K562 (cell line): ENCODE results near the gene PPP1R14B. TPM values are rescaled to one million over a fixed set of nuclear protein-coding genes. Genes with fewer than 3 reads are reported as not detected.

Experiments used
- CREB1 ChIP-seq, 2 experiments: sonication (generic) in 1 of 2; formaldehyde crosslinking in 1 of 2; IDR thresholded peaks; 2 replicates each; pipeline versions ENCODE4 v1.6.1 to v1.8.0; 2012 to 2022; ENCODE audit warnings: inconsistent platforms in 1 of 2, mild to moderate bottlenecking in 1 of 2, missing genetic modification reagents in 1 of 2, moderate library complexity in 1 of 2
- CSDE1 ChIP-seq, 2 experiments: fragments of 450-650 bp; IDR thresholded peaks; 2 replicates each; pipeline ENCODE4 v1.6.1; 2016; ENCODE audit warnings: mild to moderate bottlenecking in 1 of 2
- FOXP1 ChIP-seq: sonication (generic); formaldehyde crosslinking; IDR thresholded peaks from 2 replicates; pipeline ENCODE4 v1.8.0; 2022; ENCODE audit warnings: mild to moderate bottlenecking, missing genetic modification reagents
- JUN ChIP-seq, 2 experiments: sonication (generic) in 1 of 2; formaldehyde crosslinking in 1 of 2; IDR thresholded peaks; 2 replicates each; pipeline versions ENCODE4 v1.6.1 to v1.8.0; 2012 to 2022; ENCODE audit warnings: borderline replicate concordance in 2 of 2, mild to moderate bottlenecking in 2 of 2, improper control_type of control experiment in 1 of 2, low read depth in 1 of 2, low read length in 1 of 2, missing genetic modification reagents in 1 of 2
- JUND ChIP-seq, 2 experiments: IDR thresholded peaks; 2 replicates in 1 of 2; 3 replicates in 1 of 2; pipeline ENCODE4 v1.6.1; 2011; ENCODE audit warnings: borderline replicate concordance in 2 of 2, low read depth in 2 of 2, low read length in 2 of 2, improper control_type of control experiment in 1 of 2, missing biosample characterization in 1 of 2, missing genetic modification characterization in 1 of 2, missing genetic modification reagents in 1 of 2
- STAT5B ChIP-seq: fragments of 250-450 bp; sonication (Bioruptor Pico); IDR thresholded peaks from 2 replicates; pipeline ENCODE4 v1.8.0; 2021; ENCODE audit warnings: mild to moderate bottlenecking, inconsistent platforms
- UBTF ChIP-seq, 2 experiments: IDR thresholded peaks; 2 replicates each; pipeline ENCODE4 v1.6.1; 2012; ENCODE audit warnings: improper control_type of control experiment in 2 of 2, low read depth in 2 of 2, low read length in 2 of 2, borderline replicate concordance in 1 of 2
- ZBTB40 ChIP-seq, 2 experiments: fragments of 450-650 bp in 1 of 2; sonication (generic) in 1 of 2; formaldehyde crosslinking in 1 of 2; IDR thresholded peaks; 2 replicates each; pipeline versions ENCODE4 v1.7.1 to v1.9.0; 2016 to 2022; ENCODE audit warnings: inconsistent platforms in 1 of 2, mild to moderate bottlenecking in 1 of 2, missing genetic modification reagents in 1 of 2
- ZFP91 ChIP-seq: sonication (generic); formaldehyde crosslinking; IDR thresholded peaks from 2 replicates; pipeline ENCODE4 v1.8.0; 2022; ENCODE audit warnings: mild to moderate bottlenecking, missing genetic modification reagents
- ZNF77 ChIP-seq: fragments of 250-450 bp; sonication (Bioruptor Pico); IDR thresholded peaks from 2 replicates; pipeline ENCODE4 v1.5.0; 2020
- polyA plus RNA-seq, 8 experiments: library from polyadenylated mRNA; depleted of rRNA in 4 of 8; stranded (reverse) in 5 of 8; unstranded in 3 of 8; fragments of >200 nt; fragmentation: Nextera tagmentation in 2 of 8; fragmentation: Illumina TruSeq in 1 of 8; extraction: Ambion mirVana in 2 of 8; extraction: Trizol in 1 of 8; gene quantifications; 2 replicates each; pipeline versions ENCODE4 v1.2.1 to v1.2.3, GENCODE V29; 2011 to 2014; ENCODE audit warnings: inconsistent platforms in 1 of 8, missing spikeins in 1 of 8
- total RNA-seq, 7 experiments: library from RNA; depleted of rRNA in 6 of 7; stranded (reverse); fragments of >200 nt in 6 of 7; fragmentation: Illumina TruSeq in 2 of 7; extraction: Trizol in 2 of 7; gene quantifications; 2 replicates each; pipeline versions ENCODE4 v1.2.1 to v1.2.3, GENCODE V29; 2011 to 2021; ENCODE audit warnings: low replicate concordance in 1 of 7

Gene PPP1R14B
- total and polyA plus RNA-seq, 9 of the 15 experiments (the other 6 are each of a cell fraction or from before 2014, with no cell fraction given) = 7.7 to 566 (median 212) TPM

- no peak for TF ChIP-seq JUN (IDR thresholded peaks at IDR 0.05; ENCODE audit: borderline replicate concordance, low read depth, low read length)
- TF ChIP-seq JUN (CRISPR knock-in tag; IDR thresholded peaks at IDR 0.05; ENCODE audit: borderline replicate concordance) = no peak
- peak; percentile 15; the same call in 1 of the 2 replicates for TF ChIP-seq CREB1 (IDR thresholded peaks at IDR 0.05)
- TF ChIP-seq CREB1 (CRISPR knock-in tag; IDR thresholded peaks at IDR 0.05) = no peak
- TF ChIP-seq UBTF (IDR thresholded peaks at IDR 0.05; ENCODE audit: borderline replicate concordance in 1 of 2, low read depth in 2 of 2, low read length in 2 of 2) = 0 out of 4 replicates have a peak, but pooled peaks of 1 of the 2 experiments have one; percentile 44
- peak; percentile 56; the same call in 1 of the 2 replicates for TF ChIP-seq ZBTB40 (IDR thresholded peaks at IDR 0.05)
- no peak for TF ChIP-seq ZBTB40 (CRISPR knock-in tag; IDR thresholded peaks at IDR 0.05)
- TF ChIP-seq STAT5B = no peak
- no peak for TF ChIP-seq CSDE1 (IDR thresholded peaks at IDR 0.05)
- no peak for TF ChIP-seq ZNF77
- no peak for TF ChIP-seq ZFP91
- no peak for TF ChIP-seq JUND (IDR thresholded peaks at IDR 0.05; ENCODE audit: borderline replicate concordance, low read depth, low read length)
- no peak for TF ChIP-seq JUND (tag; IDR thresholded peaks at IDR 0.05; ENCODE audit: borderline replicate concordance, low read depth, low read length)
- TF ChIP-seq FOXP1 (CRISPR knock-in tag) = no peak
These were observed 5.5 kb upstream of the PPP1R14B start (continued) for GRCh38 chr11:64252003-64252872.
